ENCODE data around the gene RBFOX1. TPM values are rescaled to one million over a fixed set of nuclear protein-coding genes. Genes with fewer than 3 reads are reported as not detected.

RBFOX1 gene
- polyA plus RNA-seq, 1 of the 3 experiments (the other 2 are of a cell fraction) = not detected

GRCh38 chr16:7518158-7518557 is 185.5 kb downstream of the RBFOX1 start:
- H3K36me3 ChIP-seq (replicated peaks in 1 of 2; ENCODE audit: control insufficient read depth in 1 of 2, insufficient read depth in 2 of 2, low read length in 1 of 2) = no peaks in the 10 kb centered on the region
- H3K4me2 ChIP-seq = no peak overlapping the region
- H3K4me3 ChIP-seq (ENCODE audit: low read depth in 2 of 2, low read length in 1 of 2) = no peak overlapping the region
- no peaks in the 10 kb centered on the region for H3F3A ChIP-seq (replicated peaks; ENCODE audit: insufficient read depth)
- no peaks in the 10 kb centered on the region for H3K27me3 ChIP-seq (ENCODE audit: insufficient read depth)
- no peaks in the 10 kb centered on the region for H4K20me1 ChIP-seq (ENCODE audit: insufficient read depth)
- TF ChIP-seq NFIC (IDR thresholded peaks at IDR 0.05; ENCODE audit: borderline replicate concordance) (no peak), SIN3A (IDR thresholded peaks at IDR 0.05; ENCODE audit: borderline replicate concordance, low read depth, low read length) (no peak), YY1 (IDR thresholded peaks at IDR 0.05; ENCODE audit: low read depth) (no peak), TAF1 (IDR thresholded peaks at IDR 0.05; ENCODE audit: borderline replicate concordance, low read depth, low read length) (no peak), RAD21 (IDR thresholded peaks at IDR 0.05; ENCODE audit: low read length) (no peak), RXRA (IDR thresholded peaks at IDR 0.05; ENCODE audit: borderline replicate concordance, low read depth) (no peak), RCOR1 (IDR thresholded peaks at IDR 0.05; ENCODE audit: low read length) (no peak), MXI1 (IDR thresholded peaks at IDR 0.05; ENCODE audit: low read depth, low read length) (no peak), MEF2A (IDR thresholded peaks at IDR 0.05; ENCODE audit: borderline replicate concordance, low read depth) (no peak), NRF1 (IDR thresholded peaks at IDR 0.05; ENCODE audit: low read depth, low read length) (no peak), PBX3 (IDR thresholded peaks at IDR 0.05) (no peak)
- TF ChIP-seq, protein P1, sequence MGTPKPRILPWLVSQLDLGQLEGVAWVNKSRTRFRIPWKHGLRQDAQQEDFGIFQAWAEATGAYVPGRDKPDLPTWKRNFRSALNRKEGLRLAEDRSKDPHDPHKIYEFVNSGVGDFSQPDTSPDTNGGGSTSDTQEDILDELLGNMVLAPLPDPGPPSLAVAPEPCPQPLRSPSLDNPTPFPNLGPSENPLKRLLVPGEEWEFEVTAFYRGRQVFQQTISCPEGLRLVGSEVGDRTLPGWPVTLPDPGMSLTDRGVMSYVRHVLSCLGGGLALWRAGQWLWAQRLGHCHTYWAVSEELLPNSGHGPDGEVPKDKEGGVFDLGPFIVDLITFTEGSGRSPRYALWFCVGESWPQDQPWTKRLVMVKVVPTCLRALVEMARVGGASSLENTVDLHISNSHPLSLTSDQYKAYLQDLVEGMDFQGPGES (IDR thresholded peaks at IDR 0.05; ENCODE audit: low read depth, low read length) = no peak
- TF ChIP-seq, protein P2, sequence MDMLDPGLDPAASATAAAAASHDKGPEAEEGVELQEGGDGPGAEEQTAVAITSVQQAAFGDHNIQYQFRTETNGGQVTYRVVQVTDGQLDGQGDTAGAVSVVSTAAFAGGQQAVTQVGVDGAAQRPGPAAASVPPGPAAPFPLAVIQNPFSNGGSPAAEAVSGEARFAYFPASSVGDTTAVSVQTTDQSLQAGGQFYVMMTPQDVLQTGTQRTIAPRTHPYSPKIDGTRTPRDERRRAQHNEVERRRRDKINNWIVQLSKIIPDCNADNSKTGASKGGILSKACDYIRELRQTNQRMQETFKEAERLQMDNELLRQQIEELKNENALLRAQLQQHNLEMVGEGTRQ (IDR thresholded peaks at IDR 0.05; ENCODE audit: borderline replicate concordance, low read depth, low read length) = no peak
- TF ChIP-seq, protein P3, sequence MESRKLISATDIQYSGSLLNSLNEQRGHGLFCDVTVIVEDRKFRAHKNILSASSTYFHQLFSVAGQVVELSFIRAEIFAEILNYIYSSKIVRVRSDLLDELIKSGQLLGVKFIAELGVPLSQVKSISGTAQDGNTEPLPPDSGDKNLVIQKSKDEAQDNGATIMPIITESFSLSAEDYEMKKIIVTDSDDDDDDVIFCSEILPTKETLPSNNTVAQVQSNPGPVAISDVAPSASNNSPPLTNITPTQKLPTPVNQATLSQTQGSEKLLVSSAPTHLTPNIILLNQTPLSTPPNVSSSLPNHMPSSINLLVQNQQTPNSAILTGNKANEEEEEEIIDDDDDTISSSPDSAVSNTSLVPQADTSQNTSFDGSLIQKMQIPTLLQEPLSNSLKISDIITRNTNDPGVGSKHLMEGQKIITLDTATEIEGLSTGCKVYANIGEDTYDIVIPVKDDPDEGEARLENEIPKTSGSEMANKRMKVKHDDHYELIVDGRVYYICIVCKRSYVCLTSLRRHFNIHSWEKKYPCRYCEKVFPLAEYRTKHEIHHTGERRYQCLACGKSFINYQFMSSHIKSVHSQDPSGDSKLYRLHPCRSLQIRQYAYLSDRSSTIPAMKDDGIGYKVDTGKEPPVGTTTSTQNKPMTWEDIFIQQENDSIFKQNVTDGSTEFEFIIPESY (IDR thresholded peaks at IDR 0.05; ENCODE audit: borderline replicate concordance, low read depth) = no peak
- TF ChIP-seq, protein P4, sequence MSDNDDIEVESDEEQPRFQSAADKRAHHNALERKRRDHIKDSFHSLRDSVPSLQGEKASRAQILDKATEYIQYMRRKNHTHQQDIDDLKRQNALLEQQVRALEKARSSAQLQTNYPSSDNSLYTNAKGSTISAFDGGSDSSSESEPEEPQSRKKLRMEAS (IDR thresholded peaks at IDR 0.05; ENCODE audit: low read depth) = no peak
- H3K27ac ChIP-seq (ENCODE audit: low read depth in 2 of 2, low read length in 1 of 2) = no peak overlapping the region
- no peaks in the 10 kb centered on the region for H3K9me3 ChIP-seq
- ChIA-PET CTCF (no interaction called here), POLR2A (no interaction called here)
- DNase-seq = no peak
- no peak overlapping the region for H2AFZ ChIP-seq (ENCODE audit: low read depth)
- no peak overlapping the region for H3K9ac ChIP-seq
- no peaks in the 10 kb centered on the region for H3K4me1 ChIP-seq (ENCODE audit: control insufficient read depth in 1 of 2, insufficient read depth in 2 of 2, low read depth in 1 of 2, low read length in 1 of 2)
- 75% methylated on average over 24 of the region's 25 CpGs for WGBS (ENCODE audit: low lambda C conversion rate)
- H3K79me2 ChIP-seq (ENCODE audit: insufficient read depth) = no peaks in the 10 kb centered on the region
- H3K9me2 ChIP-seq = no peaks in the 10 kb centered on the region

All from SK-N-SH (cell line).